ENCODE measurements around the gene FGD5.

Gene FGD5

GRCh38 chr3:14798231-14798630 lies 20.5 kb upstream of the FGD5 start:
- no peak for TF ChIP-seq SIN3A (IDR thresholded peaks at IDR 0.05; ENCODE audit: borderline replicate concordance, insufficient read depth, low read length)
- no peak for TF ChIP-seq FOXP2 (optimal IDR thresholded peaks at IDR 0.05; ENCODE audit: borderline replicate concordance, extremely low read depth, extremely low read length, insufficient read depth)
- TF ChIP-seq, protein P1, sequence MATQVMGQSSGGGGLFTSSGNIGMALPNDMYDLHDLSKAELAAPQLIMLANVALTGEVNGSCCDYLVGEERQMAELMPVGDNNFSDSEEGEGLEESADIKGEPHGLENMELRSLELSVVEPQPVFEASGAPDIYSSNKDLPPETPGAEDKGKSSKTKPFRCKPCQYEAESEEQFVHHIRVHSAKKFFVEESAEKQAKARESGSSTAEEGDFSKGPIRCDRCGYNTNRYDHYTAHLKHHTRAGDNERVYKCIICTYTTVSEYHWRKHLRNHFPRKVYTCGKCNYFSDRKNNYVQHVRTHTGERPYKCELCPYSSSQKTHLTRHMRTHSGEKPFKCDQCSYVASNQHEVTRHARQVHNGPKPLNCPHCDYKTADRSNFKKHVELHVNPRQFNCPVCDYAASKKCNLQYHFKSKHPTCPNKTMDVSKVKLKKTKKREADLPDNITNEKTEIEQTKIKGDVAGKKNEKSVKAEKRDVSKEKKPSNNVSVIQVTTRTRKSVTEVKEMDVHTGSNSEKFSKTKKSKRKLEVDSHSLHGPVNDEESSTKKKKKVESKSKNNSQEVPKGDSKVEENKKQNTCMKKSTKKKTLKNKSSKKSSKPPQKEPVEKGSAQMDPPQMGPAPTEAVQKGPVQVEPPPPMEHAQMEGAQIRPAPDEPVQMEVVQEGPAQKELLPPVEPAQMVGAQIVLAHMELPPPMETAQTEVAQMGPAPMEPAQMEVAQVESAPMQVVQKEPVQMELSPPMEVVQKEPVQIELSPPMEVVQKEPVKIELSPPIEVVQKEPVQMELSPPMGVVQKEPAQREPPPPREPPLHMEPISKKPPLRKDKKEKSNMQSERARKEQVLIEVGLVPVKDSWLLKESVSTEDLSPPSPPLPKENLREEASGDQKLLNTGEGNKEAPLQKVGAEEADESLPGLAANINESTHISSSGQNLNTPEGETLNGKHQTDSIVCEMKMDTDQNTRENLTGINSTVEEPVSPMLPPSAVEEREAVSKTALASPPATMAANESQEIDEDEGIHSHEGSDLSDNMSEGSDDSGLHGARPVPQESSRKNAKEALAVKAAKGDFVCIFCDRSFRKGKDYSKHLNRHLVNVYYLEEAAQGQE (IDR thresholded peaks at IDR 0.05; ENCODE audit: insufficient read depth in 1 of 2, low read depth in 2 of 2, low read length in 2 of 2) = no peak
- no peak for TF ChIP-seq POLR2AphosphoS5 (IDR thresholded peaks at IDR 0.05; ENCODE audit: low read depth, low read length)
- TF ChIP-seq TAF1 (IDR thresholded peaks at IDR 0.05; ENCODE audit: borderline replicate concordance, insufficient read depth, low read length) = no peak

DNA sequence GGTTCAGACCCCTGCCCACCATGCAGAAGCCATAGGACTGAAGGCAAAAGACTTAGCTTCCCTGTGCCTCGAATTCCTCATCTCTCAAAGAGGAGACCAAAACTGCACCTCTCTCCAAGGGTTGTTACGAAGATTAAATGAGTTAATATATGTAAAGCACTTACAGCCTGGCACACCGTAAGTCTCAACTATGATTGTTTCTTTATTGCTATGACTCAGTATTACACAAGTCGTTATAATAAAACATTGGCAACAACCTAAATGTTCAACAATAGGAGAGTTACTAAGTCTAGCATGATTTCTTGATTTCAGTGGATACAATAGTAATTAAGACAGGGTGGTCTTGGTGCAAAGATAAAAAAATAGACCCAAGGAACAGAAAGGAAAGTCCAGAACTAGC lies 19.6 kb upstream of the FGD5 start:
- TF ChIP-seq TAF1 (IDR thresholded peaks at IDR 0.05; ENCODE audit: borderline replicate concordance, insufficient read depth, low read length) (no peak), FOXP2 (optimal IDR thresholded peaks at IDR 0.05; ENCODE audit: borderline replicate concordance, extremely low read depth, extremely low read length, insufficient read depth) (no peak), POLR2AphosphoS5 (IDR thresholded peaks at IDR 0.05; ENCODE audit: low read depth, low read length) (no peak), SIN3A (IDR thresholded peaks at IDR 0.05; ENCODE audit: borderline replicate concordance, insufficient read depth, low read length) (no peak)
- TF ChIP-seq, protein P1 (IDR thresholded peaks at IDR 0.05; ENCODE audit: insufficient read depth in 1 of 2, low read depth in 2 of 2, low read length in 2 of 2) = no peak

GRCh38 chr3:14801031-14801430 lies 17.7 kb upstream of the FGD5 start:
- TF ChIP-seq SIN3A (IDR thresholded peaks at IDR 0.05; ENCODE audit: borderline replicate concordance, insufficient read depth, low read length) (no peak), FOXP2 (optimal IDR thresholded peaks at IDR 0.05; ENCODE audit: borderline replicate concordance, extremely low read depth, extremely low read length, insufficient read depth) (no peak)
- TF ChIP-seq, protein P1 (IDR thresholded peaks at IDR 0.05; ENCODE audit: insufficient read depth in 1 of 2, low read depth in 2 of 2, low read length in 2 of 2) = no peak

GRCh38 chr3:14801668-14802380 lies 16.9 kb upstream of the FGD5 start:
- TF ChIP-seq POLR2AphosphoS5 (IDR thresholded peaks at IDR 0.05; ENCODE audit: low read depth, low read length) = no peak
- TF ChIP-seq FOXP2 (optimal IDR thresholded peaks at IDR 0.05; ENCODE audit: borderline replicate concordance, extremely low read depth, extremely low read length, insufficient read depth) = no peak
- TF ChIP-seq SIN3A (IDR thresholded peaks at IDR 0.05; ENCODE audit: borderline replicate concordance, insufficient read depth, low read length) = no peak
- TF ChIP-seq, protein P1 (IDR thresholded peaks at IDR 0.05; ENCODE audit: insufficient read depth in 1 of 2, low read depth in 2 of 2, low read length in 2 of 2) = no peak
- no peak for TF ChIP-seq TAF1 (IDR thresholded peaks at IDR 0.05; ENCODE audit: borderline replicate concordance, insufficient read depth, low read length)

DNA sequence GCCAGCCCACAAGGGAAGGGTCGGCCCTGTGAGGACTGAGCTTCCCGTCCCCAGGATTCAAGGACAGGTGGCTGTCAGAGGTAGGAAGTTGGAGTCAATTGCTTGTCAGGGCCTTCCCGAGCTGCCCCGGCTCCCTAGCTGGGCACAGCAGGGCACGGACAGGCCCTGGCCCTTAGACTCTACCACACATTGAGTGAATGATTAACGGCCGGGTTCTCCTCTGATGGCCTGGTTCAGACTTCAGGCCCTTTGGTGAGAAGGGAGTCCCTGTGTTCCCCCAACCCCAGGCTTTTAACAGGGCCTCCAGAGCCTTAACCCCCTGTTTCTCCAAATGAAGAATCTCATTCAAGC lies 16.4 kb upstream of the FGD5 start:
- TF ChIP-seq TAF1 (IDR thresholded peaks at IDR 0.05; ENCODE audit: borderline replicate concordance, insufficient read depth, low read length) (no peak), FOXP2 (optimal IDR thresholded peaks at IDR 0.05; ENCODE audit: borderline replicate concordance, extremely low read depth, extremely low read length, insufficient read depth) (no peak), POLR2AphosphoS5 (IDR thresholded peaks at IDR 0.05; ENCODE audit: low read depth, low read length) (no peak), SIN3A (IDR thresholded peaks at IDR 0.05; ENCODE audit: borderline replicate concordance, insufficient read depth, low read length) (no peak)
- TF ChIP-seq, protein P1 (IDR thresholded peaks at IDR 0.05; ENCODE audit: insufficient read depth in 1 of 2, low read depth in 2 of 2, low read length in 2 of 2) = no peak

Measured in PFSK-1 (cell line).